H1 (cell line): ENCODE data around the gene PSAP. TPM values are rescaled to one million over a fixed set of nuclear protein-coding genes. Genes with fewer than 3 reads are reported as not detected.

ENCODE experiments used
- CTCF ChIA-PET: fragments of 300-600 bp; sonication (Branson Sonifier 250); formaldehyde crosslinking; loops from one replicate; lab custom pipeline; 2021; ENCODE audit not compliant: partially characterized antibody; lab: Charles Lee
- POLR2A ChIA-PET: fragments of 300-600 bp; sonication (Branson Sonifier 250); formaldehyde crosslinking; loops from one replicate; lab custom pipeline; 2021; ENCODE audit warnings: inconsistent platforms; ENCODE audit not compliant: partially characterized antibody; lab: Charles Lee
- DNase-seq, 2 experiments: peaks; one replicate each; pipeline versions ENCODE4 v3.0.0 to v3.0.0-alpha.2; 2010 to 2022; ENCODE audit warnings: low spot score in 2 of 2, low read depth in 1 of 2, mixed read lengths in 1 of 2
- FAIRE-seq: peaks from 2 replicates; lab custom pipeline; 2011; peaks lifted over from hg19 to GRCh38; lab: Jason Lieb, UNC
- H2AFZ ChIP-seq: 2 replicates; pipeline ENCODE4 v1.8.1; 2012; ENCODE audit warnings: low read length, inconsistent platforms
- H2AK5ac ChIP-seq: 2 replicates; pipeline ENCODE4 v1.6.1; 2013; ENCODE audit warnings: low read depth, low read length
- H2BK120ac ChIP-seq: replicated peaks from 2 replicates; pipeline ENCODE3; 2013; ENCODE audit warnings: low read depth, low read length, inconsistent platforms
- H2BK12ac ChIP-seq: 2 replicates; pipeline ENCODE4 v1.6.1; 2013; ENCODE audit warnings: low read depth, low read length
- H2BK15ac ChIP-seq: 2 replicates; pipeline ENCODE4 v1.6.1; 2013; ENCODE audit warnings: low read length
- H2BK20ac ChIP-seq: 2 replicates; pipeline ENCODE4 v1.6.1; 2013; ENCODE audit warnings: low read length
- H2BK5ac ChIP-seq: 2 replicates; pipeline ENCODE4 v1.6.1; 2013; ENCODE audit warnings: low read depth, low read length
- H3K14ac ChIP-seq: 2 replicates; pipeline ENCODE4 v1.6.1; 2013; ENCODE audit warnings: inconsistent platforms; ENCODE audit not compliant: insufficient read length
- H3K18ac ChIP-seq: 2 replicates; pipeline ENCODE4 v1.6.1; 2013; ENCODE audit warnings: low read length; ENCODE audit errors: extremely low read depth
- H3K23ac ChIP-seq: 2 replicates; pipeline ENCODE4 v1.6.1; 2013; ENCODE audit warnings: inconsistent platforms; ENCODE audit not compliant: insufficient read length
- H3K23me2 ChIP-seq: 2 replicates; pipeline ENCODE4 v1.6.1; 2013; ENCODE audit warnings: low read depth, low read length
- H3K27ac ChIP-seq: 2 replicates; pipeline ENCODE4 v1.6.1; 2011; ENCODE audit warnings: low read depth, low read length, inconsistent platforms
- H3K27me3 ChIP-seq, 4 experiments: replicated peaks in 1 of 4; 1 replicate in 1 of 4; 2 replicates in 3 of 4; pipeline versions ENCODE4 v1.6.1 to v1.8.1; 2011 to 2013; ENCODE audit warnings: low read length in 3 of 4, mild to moderate bottlenecking in 3 of 4, inconsistent platforms in 2 of 4, mixed read lengths in 2 of 4, moderate library complexity in 1 of 4; ENCODE audit not compliant: control insufficient read depth in 3 of 4, insufficient read depth in 3 of 4; ENCODE audit errors: extremely low read depth in 1 of 4
- H3K36me3 ChIP-seq, 4 experiments: 2 replicates each; pipeline versions ENCODE4 v1.6.1 to v1.8.1; 2011 to 2013; ENCODE audit warnings: mild to moderate bottlenecking in 4 of 4, low read length in 3 of 4, moderate library complexity in 2 of 4, control low read depth in 1 of 4, inconsistent platforms in 1 of 4; ENCODE audit not compliant: insufficient read depth in 4 of 4, control insufficient read depth in 2 of 4
- H3K4ac ChIP-seq: replicated peaks from 2 replicates; pipeline ENCODE3; 2013; ENCODE audit warnings: low read length, low read depth, mixed read lengths, inconsistent platforms; ENCODE audit not compliant: insufficient read length
- H3K4me1 ChIP-seq, 4 experiments: replicated peaks in 1 of 4; 1 replicate in 1 of 4; 2 replicates in 3 of 4; pipeline versions ENCODE4 v1.6.1 to v1.8.1; 2011 to 2013; ENCODE audit warnings: low read length in 3 of 4, inconsistent platforms in 2 of 4, mixed read lengths in 1 of 4; ENCODE audit not compliant: insufficient read depth in 4 of 4, control insufficient read depth in 3 of 4
- H3K4me2 ChIP-seq, 2 experiments: 2 replicates each; pipeline versions ENCODE4 v1.6.1 to v1.8.1; 2011 to 2013; ENCODE audit warnings: low read depth in 2 of 2, low read length in 2 of 2, control low read depth in 1 of 2, inconsistent platforms in 1 of 2, mild to moderate bottlenecking in 1 of 2; ENCODE audit not compliant: insufficient read depth in 1 of 2
- H3K4me3 ChIP-seq, 4 experiments: fragments of 200-600, 300-600 bp in 1 of 4; sonication (generic), shearing (Covaris generic), sonication (Bioruptor Twin) in 1 of 4; 2 replicates each; pipeline versions ENCODE4 v1.5.1 to v1.8.1; 2011 to 2016; ENCODE audit warnings: low read length in 4 of 4, low read depth in 3 of 4, control low read depth in 2 of 4, inconsistent platforms in 2 of 4, mild to moderate bottlenecking in 2 of 4, mixed read lengths in 1 of 4, moderate library complexity in 1 of 4; ENCODE audit not compliant: insufficient read depth in 2 of 4; ENCODE audit errors: extremely low read depth in 1 of 4
- H3K56ac ChIP-seq: replicated peaks from 2 replicates; pipeline ENCODE3; 2013; ENCODE audit warnings: low read depth, mild to moderate bottlenecking, mixed read lengths, low read length, inconsistent platforms; ENCODE audit not compliant: insufficient read length
- H3K79me1 ChIP-seq: 2 replicates; pipeline ENCODE4 v1.6.1; 2013; ENCODE audit warnings: low read depth, low read length, control low read depth
- H3K79me2 ChIP-seq, 2 experiments: 2 replicates each; pipeline versions ENCODE4 v1.6.1 to v1.8.1; 2012 to 2013; ENCODE audit warnings: low read length in 2 of 2, mild to moderate bottlenecking in 2 of 2, inconsistent platforms in 1 of 2; ENCODE audit not compliant: insufficient read depth in 2 of 2, control insufficient read depth in 1 of 2
- H3K9ac ChIP-seq, 4 experiments: replicated peaks in 1 of 4; 1 replicate in 1 of 4; 2 replicates in 3 of 4; pipeline versions ENCODE4 v1.6.1 to v1.8.1; 2011 to 2013; ENCODE audit warnings: low read depth in 3 of 4, low read length in 3 of 4, control low read depth in 2 of 4, mild to moderate bottlenecking in 2 of 4, moderate library complexity in 2 of 4, inconsistent platforms in 1 of 4; ENCODE audit errors: extremely low read depth in 1 of 4
- H3K9me3 ChIP-seq, 2 experiments: 2 replicates each; pipeline versions ENCODE4 v1.6.1 to v1.8.1; 2012 to 2013; ENCODE audit warnings: mild to moderate bottlenecking in 2 of 2, moderate library complexity in 2 of 2, control low read depth in 1 of 2, inconsistent platforms in 1 of 2, low read depth in 1 of 2, low read length in 1 of 2, mixed read lengths in 1 of 2; ENCODE audit not compliant: insufficient read depth in 2 of 2
- H4K20me1 ChIP-seq, 2 experiments: replicated peaks in 1 of 2; 2 replicates each; pipeline versions ENCODE3 to v1.8.1; 2011 to 2013; ENCODE audit warnings: inconsistent platforms in 2 of 2, low read length in 2 of 2, mild to moderate bottlenecking in 1 of 2; ENCODE audit not compliant: insufficient read depth in 2 of 2, control insufficient read depth in 1 of 2
- H4K5ac ChIP-seq: 2 replicates; pipeline ENCODE4 v1.6.1; 2013; ENCODE audit warnings: low read length, low read depth, mixed read lengths, inconsistent platforms; ENCODE audit not compliant: insufficient read length
- H4K8ac ChIP-seq: 2 replicates; pipeline ENCODE4 v1.8.0; 2013; ENCODE audit warnings: mild to moderate bottlenecking, moderate library complexity, low read length, inconsistent platforms; ENCODE audit not compliant: insufficient read depth; ENCODE audit errors: extremely low read depth
- H4K91ac ChIP-seq: replicated peaks from 2 replicates; pipeline ENCODE3; 2013; ENCODE audit warnings: low read length, mixed read lengths, inconsistent platforms; ENCODE audit not compliant: insufficient read length
- SP2 ChIP-seq: IDR thresholded peaks from 2 replicates; pipeline ENCODE4 v1.6.1; 2012; ENCODE audit warnings: mild to moderate bottlenecking, low read length, inconsistent platforms
- YY1 ChIP-seq: IDR thresholded peaks from 2 replicates; pipeline ENCODE4 v1.6.1; 2011; ENCODE audit warnings: low read depth, mild to moderate bottlenecking, low read length
- WGBS, 2 experiments: shearing (Covaris generic) in 1 of 2; methylation state at CpG; one replicate each; pipeline versions ENCODE4 v1.1.6 to v1.1.7; 2013 to 2015; ENCODE audit warnings: low lambda C conversion rate in 2 of 2, mixed read lengths in 2 of 2, inconsistent platforms in 1 of 2, low coverage in 1 of 2, missing lambda C conversion rate in 1 of 2; ENCODE audit not compliant: insufficient replicate concordance in 2 of 2, insufficient coverage in 1 of 2, insufficient read length in 1 of 2; ENCODE audit errors: extremely low coverage in 1 of 2, missing lambda C conversion rate in 1 of 2; 5-methylcytosine and 5-hydroxymethylcytosine counted together
- polyA plus RNA-seq, 7 experiments: library from polyadenylated mRNA; depleted of rRNA in 3 of 7; stranded (reverse) in 5 of 7; unstranded in 2 of 7; fragments of >200 nt in 5 of 7; fragments of 200-250 nt in 2 of 7; gene quantifications; 1 replicate in 5 of 7; 2 replicates in 1 of 7; 4 replicates in 1 of 7; pipeline versions ENCODE4 v1.2.1 to v1.2.3, GENCODE V29; 2011 to 2013; ENCODE audit warnings: missing spikeins in 2 of 7, mixed read lengths in 2 of 7
- total RNA-seq: library from RNA; stranded (reverse); fragmentation: NEBNext Ultra II Directional; extraction: Animal tissue kit (Norgen Biotek cat#: 25700); gene quantifications from 2 replicates; pipeline ENCODE4 v1.2.1, GENCODE V29; 2021

Gene PSAP
- total and polyA plus RNA-seq, 2 of the 8 experiments (the other 6 are each of a cell fraction or from before 2014, with no cell fraction given) = 386 to 504 TPM

DNA sequence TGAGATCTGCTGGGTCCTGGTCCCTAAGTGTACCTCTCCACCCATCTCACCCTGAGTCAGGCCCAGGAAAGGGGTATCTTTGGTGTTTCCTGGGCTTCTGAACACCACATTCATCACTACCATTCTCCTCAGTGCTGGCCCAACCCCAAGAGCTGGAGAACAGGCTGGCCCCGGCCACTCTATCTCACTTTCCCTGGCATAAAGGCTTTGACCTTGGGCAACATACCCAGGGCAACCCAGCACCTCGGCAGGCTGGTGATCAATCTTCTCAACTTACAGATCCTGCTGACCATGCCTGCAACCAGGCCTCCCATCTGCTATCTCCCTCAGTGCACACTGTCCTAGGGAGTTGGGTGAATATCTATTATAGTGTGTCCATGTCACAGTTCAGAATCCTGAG lies 79.8 kb downstream of the PSAP start:
- DNase-seq = no peak
- H3K27me3 ChIP-seq = peaks cover 3 to 23% (median 16%) of the 10 kb centered on the region in 4 experiments; a peak in 6 of 7 replicates
- no peaks in the 10 kb centered on the region for H3K36me3 ChIP-seq
- 0 out of 2 replicates have a peak overlapping the region, but pooled peaks have one; percentile 17 for H2BK12ac ChIP-seq
- H3K23me2 ChIP-seq = no peaks in the 10 kb centered on the region; the same call in 1 of the 2 replicates
- H3K4me3 ChIP-seq = no peak overlapping the region
- FAIRE-seq = no peak
- no peak overlapping the region for H3K4me2 ChIP-seq
- no peak overlapping the region for H4K8ac ChIP-seq
- H3K18ac ChIP-seq = no peak overlapping the region
- H4K91ac ChIP-seq = no peak overlapping the region
- H2AK5ac ChIP-seq = no peak overlapping the region
- no peak overlapping the region for H2BK120ac ChIP-seq
- H3K9me3 ChIP-seq = no peaks in the 10 kb centered on the region
- ChIA-PET CTCF (interaction anchor here (0.7 to 1.9 kb wide), 4 partner anchors 10 to 41 kb away, joined by 3 to 5 read pairs (median 4); no protein-coding TSS in a partner anchor), POLR2A (no interaction called here)
- no peak overlapping the region for H2AFZ ChIP-seq
- 84% methylated on average over 2 of the region's 2 CpGs; no CpG with 5 or more reads in 1 of the 2 experiments for WGBS, 2 experiments
- H3K79me2 ChIP-seq = no peaks in the 10 kb centered on the region
- no peak overlapping the region for H4K5ac ChIP-seq
- H3K56ac ChIP-seq = no peak overlapping the region
- no peaks in the 10 kb centered on the region for H3K79me1 ChIP-seq
- H2BK5ac ChIP-seq = no peak overlapping the region
- no peak overlapping the region for H3K9ac ChIP-seq
- H3K4ac ChIP-seq = no peak overlapping the region
- peaks cover 0 to 2% of the 10 kb centered on the region in 2 experiments for H4K20me1 ChIP-seq
- no peak overlapping the region for H3K14ac ChIP-seq
- H3K4me1 ChIP-seq = peaks cover 0 to 6% (median under 1%) of the 10 kb centered on the region in 4 experiments; a peak in 3 of 7 replicates
- H2BK20ac ChIP-seq = no peak overlapping the region
- H3K27ac ChIP-seq = no peak overlapping the region
- no peak overlapping the region for H3K23ac ChIP-seq
- no peak overlapping the region for H2BK15ac ChIP-seq
- TF ChIP-seq YY1 (no peak), SP2 (no peak)
